Measurements from ENCODE around the gene HLA-G. TPM values are rescaled to one million over a fixed set of nuclear protein-coding genes. Genes with fewer than 3 reads are reported as not detected.

The HLA-G gene
- total RNA-seq, 1 experiment from 2014 or later, result 0.45 TPM

GRCh38 chr6:29811377-29811776 lies 16.2 kb upstream of the HLA-G start:
- Mint-ChIP-seq H3K36me3 (ENCODE audit: insufficient read depth, unreplicated experiment) (no peaks in the 10 kb centered on the region), H3K4me3 (ENCODE audit: low read depth, unreplicated experiment) (no peak overlapping the region), H3K4me1 (ENCODE audit: low read depth, unreplicated experiment) (peaks cover 12% of the 10 kb centered on the region), H3K27ac (ENCODE audit: unreplicated experiment) (no peak overlapping the region), H3K9me3 (ENCODE audit: low read depth, unreplicated experiment) (no peaks in the 10 kb centered on the region), H3K27me3 (ENCODE audit: unreplicated experiment) (peaks cover 43% of the 10 kb centered on the region)
- no TSS peak for BruUV-seq (replicated peaks)
- intact Hi-C loops (cut with micrococcal nuclease; ENCODE audit: unreplicated experiment), result no loop called here
- no peak for TF ChIP-seq CTCF (IDR thresholded peaks at IDR 0.05; ENCODE audit: unreplicated experiment)
- CTCF ChIA-PET, result no interaction called here
- no peak for DNase-seq

- intact Hi-C loops (cut with micrococcal nuclease; ENCODE audit: unreplicated experiment), result no loop called here
These were observed 14.6 kb upstream of the HLA-G start for GRCh38 chr6:29813066-29813465.

GRCh38 chr6:29813809-29814208 lies 13.8 kb upstream of the HLA-G start:
- no peak for TF ChIP-seq CTCF (IDR thresholded peaks at IDR 0.05; ENCODE audit: unreplicated experiment)
- H3K27ac Mint-ChIP-seq (ENCODE audit: unreplicated experiment), result peak overlapping the region; percentile 46
- no peaks in the 10 kb centered on the region for H3K9me3 Mint-ChIP-seq (ENCODE audit: low read depth, unreplicated experiment)
- no peaks in the 10 kb centered on the region for H3K36me3 Mint-ChIP-seq (ENCODE audit: insufficient read depth, unreplicated experiment)
- intact Hi-C loops (cut with micrococcal nuclease; ENCODE audit: unreplicated experiment), result no loop called here
- peak; percentile 54 for DNase-seq
- peaks cover 29% of the 10 kb centered on the region for H3K27me3 Mint-ChIP-seq (ENCODE audit: unreplicated experiment)
- no TSS peak for BruUV-seq (replicated peaks)
- H3K4me1 Mint-ChIP-seq (ENCODE audit: low read depth, unreplicated experiment), result peaks cover 12% of the 10 kb centered on the region
- CTCF ChIA-PET, result no interaction called here
- no peak overlapping the region for H3K4me3 Mint-ChIP-seq (ENCODE audit: low read depth, unreplicated experiment)

More at GRCh38 chr6:29813066-29813465, 14.6 kb upstream of the HLA-G start:
- Mint-ChIP-seq H3K9me3 (ENCODE audit: low read depth, unreplicated experiment) (no peaks in the 10 kb centered on the region), H3K27ac (ENCODE audit: unreplicated experiment) (no peak overlapping the region), H3K36me3 (ENCODE audit: insufficient read depth, unreplicated experiment) (no peaks in the 10 kb centered on the region), H3K4me1 (ENCODE audit: low read depth, unreplicated experiment) (peaks cover 12% of the 10 kb centered on the region), H3K27me3 (ENCODE audit: unreplicated experiment) (peaks cover 30% of the 10 kb centered on the region), H3K4me3 (ENCODE audit: low read depth, unreplicated experiment) (no peak overlapping the region)
- DNase-seq, result no peak
- no peak for TF ChIP-seq CTCF (IDR thresholded peaks at IDR 0.05; ENCODE audit: unreplicated experiment)
- CTCF ChIA-PET, result no interaction called here
- no TSS peak for BruUV-seq (replicated peaks)

- DNase-seq, result no peak
- BruUV-seq (replicated peaks), result no TSS peak
- CTCF ChIA-PET, result no interaction called here
- H3K27ac Mint-ChIP-seq (ENCODE audit: unreplicated experiment), result peak overlapping the region; percentile 46
- TF ChIP-seq CTCF (IDR thresholded peaks at IDR 0.05; ENCODE audit: unreplicated experiment), result no peak
- H3K4me1 Mint-ChIP-seq (ENCODE audit: low read depth, unreplicated experiment), result peaks cover 12% of the 10 kb centered on the region
- H3K4me3 Mint-ChIP-seq (ENCODE audit: low read depth, unreplicated experiment), result no peak overlapping the region
- intact Hi-C loops (cut with micrococcal nuclease; ENCODE audit: unreplicated experiment), result no loop called here
- H3K36me3 Mint-ChIP-seq (ENCODE audit: insufficient read depth, unreplicated experiment), result no peaks in the 10 kb centered on the region
- peaks cover 29% of the 10 kb centered on the region for H3K27me3 Mint-ChIP-seq (ENCODE audit: unreplicated experiment)
- no peaks in the 10 kb centered on the region for H3K9me3 Mint-ChIP-seq (ENCODE audit: low read depth, unreplicated experiment)
These were observed 13.1 kb upstream of the HLA-G start for GRCh38 chr6:29814379-29815117.

All from Calu3 (cell line).